ENCODE data around the gene ERCC6L.

ERCC6L gene

GRCh38 chrX:72238721-72239475, at the start of gene ERCC6L:
Gene ERCC6L (minus strand): TSS chrX:72239027. CDS start chrX:72238911, 116 bp downstream.
- DNase-seq (ENCODE audit: low read depth in 2 of 2), result peak; percentile 57 to 66

- DNase-seq (ENCODE audit: low read depth in 2 of 2), result no peak
Measured at GRCh38 chrX:72282302-72282701, 43.5 kb upstream of the ERCC6L start.

GRCh38 chrX:72280321-72280845, 41.6 kb upstream of the ERCC6L start:
- no peak for DNase-seq (ENCODE audit: low read depth in 2 of 2)

- DNase-seq (ENCODE audit: low read depth in 2 of 2), result no peak
Measured at GRCh38 chrX:72276478-72276953, 37.7 kb upstream of the ERCC6L start.

GRCh38 chrX:72274526-72274925, 35.7 kb upstream of the ERCC6L start:
- DNase-seq (ENCODE audit: low read depth in 2 of 2), result no peak

GRCh38 chrX:72273718-72274117, 34.9 kb upstream of the ERCC6L start:
- no peak for DNase-seq (ENCODE audit: low read depth in 2 of 2)

- no peak for DNase-seq (ENCODE audit: low read depth in 2 of 2)
Measured at GRCh38 chrX:72272868-72273267, 34.0 kb upstream of the ERCC6L start.

GRCh38 chrX:72271812-72272211, 33.0 kb upstream of the ERCC6L start:
- no peak for DNase-seq (ENCODE audit: low read depth in 2 of 2)

- no peak for DNase-seq (ENCODE audit: low read depth in 2 of 2)
Measured at GRCh38 chrX:72271091-72271788, 32.4 kb upstream of the ERCC6L start.

- DNase-seq (ENCODE audit: low read depth in 2 of 2), result no peak
Measured at GRCh38 chrX:72270316-72270866, 31.6 kb upstream of the ERCC6L start.

- DNase-seq (ENCODE audit: low read depth in 2 of 2), result no peak
Measured at GRCh38 chrX:72269671-72270251, 30.9 kb upstream of the ERCC6L start.

- DNase-seq (ENCODE audit: low read depth in 2 of 2), result no peak
Measured at GRCh38 chrX:72268597-72269365, 30.0 kb upstream of the ERCC6L start.

GRCh38 chrX:72265263-72265662, 26.4 kb upstream of the ERCC6L start:
- no peak for DNase-seq (ENCODE audit: low read depth in 2 of 2)

- no peak for DNase-seq (ENCODE audit: low read depth in 2 of 2)
Measured at GRCh38 chrX:72262077-72262476, 23.2 kb upstream of the ERCC6L start.

- DNase-seq (ENCODE audit: low read depth in 2 of 2), result no peak
Measured at GRCh38 chrX:72260448-72260847, 21.6 kb upstream of the ERCC6L start.

- DNase-seq (ENCODE audit: low read depth in 2 of 2), result no peak
Measured at GRCh38 chrX:72258174-72258573, 19.3 kb upstream of the ERCC6L start.

- no peak for DNase-seq (ENCODE audit: low read depth in 2 of 2)
Measured at GRCh38 chrX:72255864-72256263, 17.0 kb upstream of the ERCC6L start.

- DNase-seq (ENCODE audit: low read depth in 2 of 2), result no peak
Measured at GRCh38 chrX:72255445-72255844, 16.6 kb upstream of the ERCC6L start.

- no peak for DNase-seq (ENCODE audit: low read depth in 2 of 2)
Measured at GRCh38 chrX:72254816-72255215, 16.0 kb upstream of the ERCC6L start.

- DNase-seq (ENCODE audit: low read depth in 2 of 2), result no peak
Measured at GRCh38 chrX:72253686-72254085, 14.9 kb upstream of the ERCC6L start.

- DNase-seq (ENCODE audit: low read depth in 2 of 2), result no peak
Measured at GRCh38 chrX:72247206-72247942, 8.5 kb upstream of the ERCC6L start.
